ENCODE measurements around the gene MYO1A.
"Not testable (repeated sequence)": the region's sequence is repeated elsewhere in the genome, so short reads cannot be mapped to it uniquely, and the experiment has no call there.

The MYO1A gene

GRCh38 chr12:57046947-57047890 lies 2.7 kb downstream of the MYO1A start:
- no peak for DNase-seq

- DNase-seq, result no peak
Measured at GRCh38 chr12:57046086-57046791, 3.7 kb downstream of the MYO1A start.

- no peak for DNase-seq
Measured at GRCh38 chr12:57044889-57045288, 5.0 kb downstream of the MYO1A start.

GRCh38 chr12:57044468-57044867 lies 5.5 kb downstream of the MYO1A start:
- DNase-seq, result no peak

- no peak for DNase-seq
Measured at GRCh38 chr12:57042695-57043094, 7.2 kb downstream of the MYO1A start.

GRCh38 chr12:57040750-57041149 lies 9.2 kb downstream of the MYO1A start:
- DNase-seq, result no peak

GRCh38 chr12:57040211-57040610 lies 9.7 kb downstream of the MYO1A start:
- DNase-seq, result no peak

- no peak for DNase-seq
Measured at GRCh38 chr12:57039016-57039798, 10.7 kb downstream of the MYO1A start.

- no peak for DNase-seq
Measured at GRCh38 chr12:57037264-57037663, 12.7 kb downstream of the MYO1A start.

- no peak for DNase-seq
Measured at GRCh38 chr12:57033431-57033830, 16.5 kb downstream of the MYO1A start.

GRCh38 chr12:57031789-57032188 lies 18.1 kb downstream of the MYO1A start:
- DNase-seq, result no peak

- DNase-seq, result peak; percentile 20
Measured at GRCh38 chr12:57031138-57031725, 18.7 kb downstream of the MYO1A start.

GRCh38 chr12:57029457-57029856 lies 20.5 kb downstream of the MYO1A start:
- DNase-seq, result no peak

GRCh38 chr12:57027805-57028153 lies 22.1 kb downstream of the MYO1A start:
- DNase-seq, result no peak

GRCh38 chr12:57027011-57027804 lies 22.7 kb downstream of the MYO1A start:
- DNase-seq, result peak; percentile 32

- no peak for DNase-seq
Measured at GRCh38 chr12:57025196-57025595, 24.7 kb downstream of the MYO1A start.

GRCh38 chr12:57022324-57022723 lies 27.6 kb downstream of the MYO1A start:
- not testable (repeated sequence) for DNase-seq

- DNase-seq, result no peak
Measured at GRCh38 chr12:57019983-57020719, 29.8 kb downstream of the MYO1A start.

- no peak for DNase-seq
Measured at GRCh38 chr12:57018906-57019305, 31.0 kb downstream of the MYO1A start.

GRCh38 chr12:57018353-57018752 lies 31.6 kb downstream of the MYO1A start:
- DNase-seq, result not testable (repeated sequence)

- DNase-seq, result no peak
Measured at GRCh38 chr12:57016348-57016747, 33.6 kb downstream of the MYO1A start, which contains the start of gene TAC3. TSS of gene TAC3 (minus strand) at chr12:57016529. CDS start at chr12:57015797, 732 bp downstream.
